ENCODE data around the gene TMEM250. TPM values are rescaled to one million over a fixed set of nuclear protein-coding genes. Genes with fewer than 3 reads are reported as not detected.

TMEM250 gene
- total and polyA plus RNA-seq, 2 of the 4 experiments (the other 2 are of a cell fraction) = 14.0 to 17.5 TPM

DNA sequence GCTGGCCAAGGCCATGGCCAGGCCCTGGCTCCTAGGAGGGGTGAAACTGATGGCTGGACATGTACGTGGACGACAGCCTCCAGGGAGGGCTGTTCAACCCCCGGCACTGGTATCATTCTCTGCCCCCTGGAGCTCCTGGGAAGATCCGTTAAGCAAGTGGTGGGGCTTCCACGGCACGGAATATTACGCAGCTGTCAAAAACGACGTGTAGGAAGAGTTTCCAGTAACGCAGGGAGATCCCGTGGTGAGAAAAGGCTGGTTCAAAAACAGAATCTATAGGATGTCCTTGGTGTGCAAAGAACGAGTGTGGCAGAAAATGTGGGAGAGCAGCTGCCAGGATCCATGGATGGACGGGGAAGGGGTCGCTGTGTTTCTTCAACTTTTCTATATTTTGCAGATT lies 36.3 kb upstream of the TMEM250 start:
- H2AK9ac ChIP-seq (replicated peaks; ENCODE audit: low read depth, low read length, poor library complexity) = no peak overlapping the region
- intact Hi-C loops (cut with micrococcal nuclease) = no loop called here
- dilution Hi-C loops (cut with HindIII; ENCODE audit: low sequenced_read_pairs, unreplicated experiment) = no loop called here
- no peak overlapping the region for H3K23ac ChIP-seq (ENCODE audit: low read depth, low read length)
- 67% methylated on average over 13 of the region's 14 CpGs; no CpG with 5 or more reads in 1 of the 2 experiments for WGBS, 2 experiments (ENCODE audit: extremely low coverage in 2 of 2, insufficient read length in 1 of 2)
- no peak overlapping the region for H4K91ac ChIP-seq (ENCODE audit: insufficient read depth, low read depth, low read length)
- ChIA-PET POLR2A (ENCODE audit: unreplicated experiment) (no interaction called here), CTCF (no interaction called here)
- no peaks in the 10 kb centered on the region for H3K4me1 ChIP-seq (ENCODE audit: control insufficient read depth, insufficient read depth, low read length)
- H3K36me3 ChIP-seq (ENCODE audit: control insufficient read depth, insufficient read depth, low read length) = no peaks in the 10 kb centered on the region
- no peak overlapping the region for H3K14ac ChIP-seq (replicated peaks; ENCODE audit: low read depth, low read length)
- H3K9ac ChIP-seq (ENCODE audit: low read depth, low read length) = no peak overlapping the region
- no peak overlapping the region for H2AK5ac ChIP-seq (ENCODE audit: low read depth, low read length)
- no peak overlapping the region for H3K4me2 ChIP-seq (ENCODE audit: low read depth, low read length)
- no peak overlapping the region for H2AFZ ChIP-seq (replicated peaks; ENCODE audit: low read length, poor library complexity)
- H3K9me1 ChIP-seq (ENCODE audit: insufficient read depth, low read length) = no peaks in the 10 kb centered on the region
- DNase-seq (no peak), ATAC-seq (ENCODE audit: low read depth) (no peak)
- peaks cover 53% of the 10 kb centered on the region for H3K27me3 ChIP-seq (ENCODE audit: control insufficient read depth, insufficient read depth, low read length)
- in situ Hi-C loops (cut with MboI; ENCODE audit: low sequenced_read_pairs) = no loop called here
- 0 out of 2 replicates have a peak, but pooled peaks cover 3% of the 10 kb centered on the region for H3K9me3 ChIP-seq (ENCODE audit: control insufficient read depth, insufficient read depth, low read length)
- H2BK120ac ChIP-seq (ENCODE audit: low read depth, low read length) = no peak overlapping the region
- H4K5ac ChIP-seq (ENCODE audit: low read depth, low read length) = no peak overlapping the region
- H3K56ac ChIP-seq (ENCODE audit: extremely low read depth, insufficient read depth, low read length) = no peak overlapping the region
- no peak overlapping the region for H2BK20ac ChIP-seq (ENCODE audit: low read depth, low read length)
- TF ChIP-seq ELK1 (IDR thresholded peaks at IDR 0.05; ENCODE audit: borderline replicate concordance, low read depth, low read length) = no peak
- no peaks in the 10 kb centered on the region for H4K20me1 ChIP-seq (ENCODE audit: insufficient read depth, low read length)
- no peak overlapping the region for H3K27ac ChIP-seq (ENCODE audit: insufficient read depth, low read length)
- H3K4ac ChIP-seq (ENCODE audit: low read depth, low read length) = no peak overlapping the region
- no peaks in the 10 kb centered on the region for H3K79me1 ChIP-seq (ENCODE audit: low read depth in 1 of 2, low read length in 2 of 2)
- no peak overlapping the region for H4K8ac ChIP-seq (ENCODE audit: low read depth in 2 of 2, low read length in 2 of 2)
- BruUV-seq (replicated peaks) = no TSS peak
- no peak overlapping the region for H2BK5ac ChIP-seq (ENCODE audit: low read depth, low read length, poor library complexity, severe bottlenecking)
- no peak overlapping the region for H2BK15ac ChIP-seq (ENCODE audit: low read depth, low read length)
- no peak overlapping the region for H3K4me3 ChIP-seq (ENCODE audit: insufficient read depth, low read depth, low read length)
- H3K18ac ChIP-seq (ENCODE audit: low read depth, low read length) = no peak overlapping the region

All from IMR-90 (cell line).